Measurements from ENCODE around the gene AATF.

Gene AATF

GRCh38 chr17:36942019-36942599 is 6.6 kb upstream of the AATF start:
- DNase-seq, result peak; percentile 35

GRCh38 chr17:36942631-36943125 is 6.1 kb upstream of the AATF start:
- peak; percentile 44 for DNase-seq

GRCh38 chr17:36943250-36944191 is 5.2 kb upstream of the AATF start:
- no peak for DNase-seq

GRCh38 chr17:36944553-36944952 is 4.2 kb upstream of the AATF start:
- no peak for DNase-seq

- DNase-seq, result no peak
Measured at GRCh38 chr17:36945140-36945539, 3.6 kb upstream of the AATF start.

- no peak for DNase-seq
Measured at GRCh38 chr17:36945959-36946725, 2.6 kb upstream of the AATF start.

- DNase-seq, result no peak
Measured at GRCh38 chr17:36946726-36947091, 2.0 kb upstream of the AATF start.

- no peak for DNase-seq
Measured at GRCh38 chr17:36947922-36948716, 635 bp upstream of the AATF start.

- DNase-seq, result no peak
Measured at GRCh38 chr17:36949461-36949927, 740 bp downstream of the AATF start.

- DNase-seq, result no peak
Measured at GRCh38 chr17:36950027-36950426, 1.3 kb downstream of the AATF start.

- no peak for DNase-seq
Measured at GRCh38 chr17:36951084-36951789, 2.5 kb downstream of the AATF start.

GRCh38 chr17:36971508-36971907 is 22.8 kb downstream of the AATF start:
- DNase-seq, result no peak

GRCh38 chr17:36972186-36972700 is 23.5 kb downstream of the AATF start:
- DNase-seq, result no peak

- DNase-seq, result no peak
Measured at GRCh38 chr17:36972905-36973304, 24.2 kb downstream of the AATF start.

GRCh38 chr17:36975922-36976515 is 27.3 kb downstream of the AATF start:
- DNase-seq, result no peak

GRCh38 chr17:36977066-36977465 is 28.3 kb downstream of the AATF start:
- DNase-seq, result no peak

GRCh38 chr17:36977568-36977967 is 28.8 kb downstream of the AATF start:
- DNase-seq, result no peak

- DNase-seq, result no peak
Measured at GRCh38 chr17:36978810-36979564, 30.2 kb downstream of the AATF start.

- DNase-seq, result no peak
Measured at GRCh38 chr17:36979565-36979941, 30.8 kb downstream of the AATF start.

- no peak for DNase-seq
Measured at GRCh38 chr17:36980280-36980761, 31.6 kb downstream of the AATF start.
